Activated T-cell treated with anti-CD3 and anti-CD28 coated beads for 48 hours (primary cell): ENCODE results near the gene LRRN4.
"Not testable (repeated sequence)": the region's sequence is repeated elsewhere in the genome, so short reads cannot be mapped to it uniquely, and the experiment has no call there.

ENCODE experiments used
- DNase-seq: peaks from one replicate; pipeline ENCODE4 v3.0.0-alpha.2; 2020; ENCODE audit warnings: low read depth

The LRRN4 gene

GRCh38 chr20:6058684-6059295 lies 4.9 kb upstream of the LRRN4 start:
- no peak for DNase-seq

- DNase-seq: no peak
Observed at GRCh38 chr20:6057691-6058090, 3.8 kb upstream of the LRRN4 start.

DNA sequence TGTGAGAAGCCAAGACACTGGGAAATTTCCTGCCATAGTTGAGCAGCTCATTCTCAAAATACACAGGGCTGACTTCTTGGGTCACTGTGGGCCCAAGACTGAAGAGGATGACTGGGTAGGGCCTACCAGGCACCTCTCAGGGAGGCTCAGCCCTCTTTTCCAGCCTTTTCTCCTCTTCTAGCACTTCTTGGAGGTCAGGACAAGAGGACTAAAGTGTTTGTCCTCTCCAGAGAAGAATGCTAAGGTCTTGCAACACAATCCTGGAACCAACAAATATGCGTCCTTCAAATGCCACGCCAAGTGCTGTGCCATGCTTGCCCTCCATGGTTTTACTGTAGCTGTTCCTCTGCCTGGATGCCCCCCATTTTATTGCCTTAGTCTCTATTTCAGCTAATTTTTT lies 3.3 kb upstream of the LRRN4 start:
- DNase-seq: no peak

DNA sequence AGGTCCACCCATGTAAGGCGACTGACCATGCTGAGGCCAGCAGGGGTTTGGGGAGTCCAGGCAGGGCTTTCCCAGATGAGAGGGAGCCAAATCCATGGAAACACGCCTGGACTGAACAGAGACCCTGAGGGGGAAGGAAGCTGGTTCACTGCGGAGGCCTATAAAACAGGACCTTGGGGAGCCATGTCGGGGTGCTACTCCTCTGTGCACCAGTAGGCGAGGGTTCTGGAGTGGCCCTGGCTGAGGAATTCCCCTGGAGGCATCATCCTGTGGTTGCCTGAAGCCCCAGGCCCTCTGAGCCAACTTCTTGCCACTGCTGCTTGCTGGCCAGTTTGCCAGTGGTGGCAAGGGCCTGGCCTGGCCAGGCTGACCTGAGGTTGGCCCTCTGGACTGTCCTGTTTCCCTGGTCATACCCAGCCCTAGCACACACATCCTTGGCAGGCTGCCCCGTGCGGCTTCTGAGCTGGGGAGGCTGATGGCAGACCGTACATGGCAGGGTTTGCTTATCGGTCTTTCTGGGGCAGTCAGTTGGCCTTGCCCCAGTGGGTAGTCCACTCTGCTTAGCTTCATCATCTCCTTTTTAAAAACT lies 2.2 kb upstream of the LRRN4 start:
- no peak for DNase-seq

DNA sequence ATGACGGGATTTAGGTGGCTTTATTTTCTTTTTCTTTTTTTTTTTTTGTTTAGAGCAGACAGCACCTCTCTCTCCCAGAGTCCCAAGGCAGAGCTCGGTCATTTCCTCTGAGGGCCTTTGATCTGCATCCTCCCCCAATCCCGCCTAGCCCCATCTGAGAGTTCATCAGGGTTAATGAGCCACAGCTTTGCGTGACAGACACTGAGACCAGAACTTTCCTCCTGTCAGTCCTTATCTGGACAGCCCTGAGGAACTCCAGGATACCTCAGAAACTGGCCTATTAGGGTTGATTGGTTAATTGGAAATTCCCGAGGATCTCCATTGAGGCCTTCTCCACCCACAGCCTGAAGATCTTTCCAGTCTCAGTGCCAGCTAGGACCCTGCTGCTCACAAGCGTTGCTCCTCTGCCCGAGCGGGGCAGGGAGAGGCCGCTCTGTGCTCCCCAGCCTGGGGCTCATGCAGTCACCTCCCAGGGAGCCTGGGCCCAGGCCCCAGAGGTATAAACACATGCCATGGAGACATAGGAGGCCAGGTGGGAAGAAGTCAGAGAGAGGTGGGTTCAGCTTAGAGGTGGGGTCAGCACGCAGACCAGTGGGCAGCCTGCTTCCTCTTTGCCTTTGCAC lies 1.4 kb upstream of the LRRN4 start:
- no peak for DNase-seq

DNA sequence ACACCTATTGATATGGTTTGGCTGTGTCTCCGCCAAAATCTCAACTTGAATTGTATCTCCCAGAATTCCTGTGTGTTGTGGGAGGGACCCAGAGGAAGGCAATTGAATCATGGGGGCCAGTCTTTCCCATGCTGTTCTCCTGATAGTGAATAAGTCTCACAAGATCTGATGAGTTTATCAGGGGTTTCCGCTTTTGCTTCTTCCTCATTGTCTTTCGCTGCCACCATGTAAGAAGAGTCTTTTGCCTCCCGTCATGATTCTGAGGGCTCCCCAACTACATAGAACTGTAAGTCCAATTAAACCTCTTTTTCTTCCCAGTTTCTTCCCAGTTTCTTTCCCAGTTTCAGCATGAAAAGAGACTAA lies 810 bp upstream of the LRRN4 start:
- DNase-seq: not testable (repeated sequence)

GRCh38 chr20:6053064-6053775 lies 640 bp downstream of the LRRN4 start:
- no peak for DNase-seq

- DNase-seq: no peak
Observed at GRCh38 chr20:6051505-6051904, 2.4 kb downstream of the LRRN4 start.

DNA sequence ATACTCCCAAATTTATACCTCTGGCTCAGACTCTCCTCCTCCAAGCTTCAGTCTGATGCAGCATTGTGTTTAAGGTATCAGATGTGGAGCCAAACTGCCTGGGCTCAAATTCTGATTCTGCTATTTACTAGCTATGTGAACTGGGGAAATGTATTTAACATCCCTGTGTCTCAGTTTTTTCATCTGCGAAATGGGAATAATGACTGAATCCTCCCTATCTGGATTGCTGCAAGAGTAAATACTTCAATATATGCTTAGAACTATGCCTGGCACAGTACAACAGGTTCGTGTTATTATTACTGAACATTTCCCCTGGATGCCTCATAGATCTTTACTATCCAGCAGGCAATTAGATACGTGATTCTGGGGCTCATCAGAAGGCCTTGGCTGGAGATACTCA lies 5.5 kb downstream of the LRRN4 start:
- no peak for DNase-seq

DNA sequence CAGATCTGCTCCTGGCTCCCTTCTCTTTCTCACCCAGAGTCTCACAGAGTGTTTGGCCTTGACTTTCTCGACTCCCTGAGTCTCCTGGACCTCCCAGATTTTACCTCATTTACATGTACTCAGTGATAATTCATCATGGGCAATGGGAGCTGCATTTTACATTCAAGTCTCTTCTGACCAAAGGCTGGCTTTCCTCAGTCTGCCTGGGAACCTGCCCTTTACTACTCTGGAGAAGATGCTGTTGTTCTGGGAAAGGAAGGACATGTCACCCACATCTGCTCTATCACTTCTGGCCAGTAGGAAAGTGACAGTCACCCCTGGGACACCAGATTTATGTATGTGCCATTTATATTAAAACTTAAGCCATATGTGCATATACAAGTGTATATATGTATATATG lies 7.4 kb downstream of the LRRN4 start:
- no peak for DNase-seq

DNA sequence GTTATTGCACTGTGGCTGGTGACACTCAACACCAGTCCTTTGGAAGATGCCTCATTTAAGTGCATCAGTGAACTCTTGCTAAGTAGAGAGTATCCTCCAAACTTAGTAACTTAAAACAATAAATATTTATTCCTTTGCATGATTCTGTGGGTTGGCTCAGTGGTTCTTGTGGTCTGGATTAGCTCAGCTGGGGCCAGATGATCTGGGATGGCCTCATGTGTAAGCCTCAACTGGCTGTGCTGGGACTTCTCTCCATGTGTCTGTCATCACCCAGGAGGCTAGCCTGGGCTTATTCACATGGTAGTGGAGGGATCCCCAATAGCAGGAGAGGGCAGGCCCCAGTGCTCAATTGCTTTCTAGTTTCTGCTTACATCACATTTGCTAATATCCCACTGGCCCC lies 8.3 kb downstream of the LRRN4 start:
- no peak for DNase-seq

GRCh38 chr20:6044115-6044514 lies 9.7 kb downstream of the LRRN4 start:
- no peak for DNase-seq

DNA sequence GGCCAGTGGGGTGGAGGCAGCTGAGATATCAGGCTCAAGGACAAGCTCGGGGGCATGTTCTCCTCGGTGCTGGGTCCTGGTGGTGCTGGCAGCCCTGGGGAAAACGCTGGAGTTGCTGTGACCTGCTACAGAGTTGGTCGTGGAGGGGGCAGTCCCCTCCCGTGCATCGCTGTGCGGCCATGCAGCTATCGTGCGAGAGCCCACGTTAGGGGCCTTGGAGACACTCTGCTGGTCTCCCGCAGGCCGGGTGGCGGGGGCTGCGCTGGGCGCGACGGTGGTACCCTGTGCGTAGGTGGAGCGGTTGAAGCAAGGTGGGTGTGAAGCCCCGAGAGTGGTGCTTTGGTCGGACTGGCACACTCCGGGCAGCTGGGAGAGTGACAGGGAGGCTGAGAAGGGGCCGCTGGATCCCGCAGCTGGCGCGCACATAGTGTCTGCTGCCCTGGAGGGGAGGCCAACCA lies 12.0 kb downstream of the LRRN4 start:
- no peak for DNase-seq

DNA sequence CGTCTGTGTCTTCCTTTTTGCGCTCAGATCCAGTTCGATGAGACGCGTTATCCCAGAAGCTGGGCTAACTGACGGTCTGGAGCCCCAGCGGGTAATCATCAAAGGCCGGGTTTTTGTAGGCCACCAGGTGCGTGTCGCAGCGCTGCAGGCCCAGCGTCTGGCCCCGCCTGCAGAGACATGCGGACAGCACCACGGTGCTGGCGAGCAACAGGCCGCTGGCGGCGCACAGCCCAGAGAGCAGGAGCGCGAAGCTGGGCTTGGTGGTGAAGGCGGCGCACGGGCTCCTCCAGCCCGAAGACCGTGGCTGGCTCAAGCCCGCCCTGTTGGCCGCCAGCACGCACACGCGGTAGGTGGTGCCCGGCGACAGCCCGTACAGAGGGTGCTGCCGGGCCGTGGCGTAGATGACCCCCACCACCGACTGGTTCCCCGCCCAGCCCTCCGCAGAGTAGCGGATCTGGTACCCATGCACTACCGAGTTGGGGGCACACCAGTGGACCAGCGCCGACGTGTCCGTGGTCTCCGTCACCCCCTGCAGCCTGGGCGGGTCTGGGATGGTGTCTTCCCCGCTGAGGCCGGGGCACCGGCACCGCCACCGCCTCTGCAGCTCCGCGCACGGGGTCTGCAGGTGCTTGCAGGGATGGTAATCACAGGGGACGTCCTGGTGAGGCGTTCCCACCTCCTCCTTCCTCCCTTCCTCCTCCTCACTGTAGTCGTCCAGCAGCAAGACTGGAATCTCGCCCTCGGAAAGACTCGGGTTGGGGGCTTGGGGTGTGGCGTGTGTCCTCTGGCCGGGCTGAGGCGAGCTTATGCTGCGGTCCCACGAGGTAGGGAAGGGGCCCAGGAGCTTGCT lies 12.7 kb downstream of the LRRN4 start:
- no peak for DNase-seq

- DNase-seq: no peak
Observed at GRCh38 chr20:6040540-6040939, 13.3 kb downstream of the LRRN4 start.

DNA sequence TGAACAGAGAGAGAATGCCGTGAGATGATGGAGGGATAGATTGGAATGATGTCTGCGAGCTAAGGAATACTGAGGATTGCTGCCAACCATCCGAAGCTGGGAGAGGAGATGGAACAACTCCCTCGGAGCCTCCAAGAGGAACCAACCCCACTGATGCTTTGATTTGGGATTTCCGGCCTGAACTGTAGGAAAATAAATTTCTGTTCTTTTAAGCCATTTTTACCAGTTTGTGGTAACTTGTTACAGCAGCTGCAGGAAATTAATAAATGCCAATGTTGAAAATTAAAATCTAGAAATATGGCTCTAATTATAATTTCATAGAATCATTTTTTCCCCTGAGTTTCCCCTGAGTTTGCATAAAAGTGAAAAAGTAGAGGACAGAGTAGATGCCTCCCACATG lies 14.1 kb downstream of the LRRN4 start:
- DNase-seq: no peak

DNA sequence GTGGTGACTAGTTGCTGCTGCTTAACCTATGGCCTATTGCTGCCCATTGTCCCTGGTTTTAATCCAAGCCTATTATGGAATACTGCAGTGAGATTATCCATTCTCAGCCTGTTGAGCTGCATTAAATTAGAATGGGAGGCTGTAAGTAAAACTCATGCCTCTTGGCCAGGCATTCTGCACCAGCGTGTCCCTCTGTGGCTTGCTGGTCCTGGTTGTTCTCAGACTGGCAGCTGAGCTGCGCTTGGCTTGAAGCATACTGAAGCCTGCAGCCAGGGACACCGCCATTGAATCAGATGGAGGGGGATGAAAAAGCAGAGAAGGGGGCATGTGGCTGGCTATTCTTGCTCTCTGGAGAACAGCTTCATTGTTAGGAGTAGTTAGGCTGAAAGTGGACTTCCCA lies 15.6 kb downstream of the LRRN4 start:
- DNase-seq: no peak

DNA sequence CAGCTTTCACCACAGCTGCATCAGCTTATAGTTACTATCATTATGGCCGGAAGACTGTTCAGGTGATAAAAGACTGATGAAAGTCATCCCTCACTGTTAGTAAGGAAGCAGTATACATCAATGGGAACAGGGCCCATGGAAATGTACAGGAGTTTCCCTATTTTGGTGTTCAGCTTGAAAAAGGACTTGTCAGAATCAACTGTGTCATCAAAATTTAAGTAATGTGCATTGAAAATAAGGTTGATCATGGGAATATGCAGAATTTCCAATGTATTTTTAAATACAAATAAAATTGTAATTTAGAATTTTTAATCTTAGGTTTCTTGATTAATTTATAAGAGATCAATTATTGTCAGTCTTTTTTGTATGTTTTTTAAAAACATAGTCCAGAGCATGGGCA lies 16.8 kb downstream of the LRRN4 start:
- no peak for DNase-seq

DNA sequence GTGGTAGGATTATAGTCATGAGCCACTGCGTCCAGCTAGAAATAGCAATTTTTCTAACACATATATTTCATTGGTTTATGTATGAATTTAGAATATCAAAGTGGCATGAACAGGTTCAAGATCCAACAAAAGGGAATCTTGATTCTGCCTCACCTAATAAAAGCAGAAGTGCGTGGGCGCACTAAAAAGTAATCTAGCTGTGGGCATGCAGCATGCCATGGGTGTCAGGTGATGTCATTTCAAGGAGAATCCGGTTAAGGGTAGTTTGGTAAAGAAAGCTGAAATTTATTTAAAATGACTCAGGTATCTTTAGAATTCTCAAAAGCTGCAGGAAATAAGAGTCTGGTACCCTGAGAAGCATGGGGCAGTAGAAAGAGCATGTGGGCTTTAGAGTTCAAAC lies 17.6 kb downstream of the LRRN4 start:
- DNase-seq: no peak

GRCh38 chr20:6034134-6034969 lies 19.5 kb downstream of the LRRN4 start:
- DNase-seq: no peak

GRCh38 chr20:6032907-6033306 lies 21.0 kb downstream of the LRRN4 start:
- not testable (repeated sequence) for DNase-seq
